Neural progenitor cell (in vitro differentiated cells): ENCODE data around the gene ARHGAP8. TPM values are rescaled to one million over a fixed set of nuclear protein-coding genes. Genes with fewer than 3 reads are reported as not detected.

Source experiments
- DNase-seq: peaks from one replicate; pipeline ENCODE4 v3.0.0-alpha.2; 2016; ENCODE audit warnings: low spot score
- H2AFZ ChIP-seq: fragments of 200-600 bp; sonication (generic); replicated peaks from 2 replicates; pipeline ENCODE4 v1.6.1; 2016; ENCODE audit warnings: antibody characterized with exemption
- H3F3A ChIP-seq: fragments of 200-600 bp; sonication (generic); 2 replicates; pipeline ENCODE4 v1.6.1; 2016; ENCODE audit warnings: antibody characterized with exemption, low read depth
- H3K27ac ChIP-seq: fragments of 200-600 bp; sonication (generic); 2 replicates; pipeline ENCODE4 v1.5.1; 2016; ENCODE audit warnings: mild to moderate bottlenecking
- H3K27me3 ChIP-seq: fragments of 200-600 bp; sonication (generic); 2 replicates; pipeline ENCODE4 v1.6.1; 2016; ENCODE audit warnings: mild to moderate bottlenecking, moderate library complexity
- H3K36me3 ChIP-seq: fragments of 200-600 bp; sonication (generic); 2 replicates; pipeline ENCODE4 v1.5.1; 2016
- H3K4me1 ChIP-seq: fragments of 200-600 bp; sonication (generic); 2 replicates; pipeline ENCODE4 v1.6.1; 2016; ENCODE audit warnings: mixed run types
- H3K4me2 ChIP-seq: fragments of 200-600 bp; sonication (generic); 2 replicates; pipeline ENCODE4 v1.6.1; 2016
- H3K4me3 ChIP-seq: fragments of 200-600 bp; sonication (generic); 2 replicates; pipeline ENCODE4 v1.5.1; 2016
- H3K79me2 ChIP-seq: fragments of 200-600 bp; sonication (generic); 2 replicates; pipeline ENCODE4 v1.6.1; 2016; ENCODE audit warnings: low read depth
- H3K9ac ChIP-seq: fragments of 200-600 bp; sonication (generic); 2 replicates; pipeline ENCODE4 v1.6.1; 2016
- H3K9me3 ChIP-seq: fragments of 200-600 bp; sonication (generic); 2 replicates; pipeline ENCODE4 v1.5.1; 2016; ENCODE audit warnings: low read depth
- H4K20me1 ChIP-seq: fragments of 200-600 bp; sonication (generic); 2 replicates; pipeline ENCODE4 v1.6.1; 2016; ENCODE audit warnings: low read depth
- H3K27ac Mint-ChIP-seq: 3 replicates; pipeline ENCODE4 v1.8.0; 2021; ENCODE audit warnings: mixed read lengths
- H3K27me3 Mint-ChIP-seq: 2 replicates; pipeline ENCODE4 v1.8.0; 2022; ENCODE audit warnings: low read depth, mild to moderate bottlenecking, inconsistent platforms, moderate library complexity, mixed read lengths; ENCODE audit not compliant: insufficient read depth
- H3K36me3 Mint-ChIP-seq: 3 replicates; pipeline ENCODE4 v1.8.0; 2021; ENCODE audit warnings: mixed read lengths
- H3K4me1 Mint-ChIP-seq: 3 replicates; pipeline ENCODE4 v1.8.0; 2021; ENCODE audit warnings: mixed read lengths
- H3K4me3 Mint-ChIP-seq: 3 replicates; pipeline ENCODE4 v1.8.0; 2021; ENCODE audit warnings: mild to moderate bottlenecking, moderate library complexity, mixed read lengths
- H3K9me3 Mint-ChIP-seq: 3 replicates; pipeline ENCODE4 v1.8.0; 2020; ENCODE audit warnings: mixed read lengths
- EZH2 ChIP-seq: fragments of 200-600 bp; sonication (generic); IDR thresholded peaks from 2 replicates; pipeline ENCODE4 v1.6.1; 2017; ENCODE audit warnings: antibody characterized with exemption, mild to moderate bottlenecking, moderate library complexity
- EZH2phosphoT487 ChIP-seq: fragments of 200-600 bp; sonication (generic); IDR thresholded peaks from 2 replicates; pipeline ENCODE4 v1.6.1; 2017; ENCODE audit warnings: antibody characterized with exemption
- total RNA-seq: library from RNA; depleted of rRNA; stranded (reverse); fragments of >200 nt; gene quantifications from 2 replicates; pipeline ENCODE4 v1.2.3, GENCODE V29; 2015; ENCODE audit warnings: low replicate concordance
- TF ChIP-seq, protein P1 (sequence below): fragments of 200-600 bp; sonication (generic); IDR thresholded peaks from 2 replicates; pipeline ENCODE4 v1.5.1; 2017; ENCODE audit warnings: antibody characterized with exemption, mild to moderate bottlenecking

Gene ARHGAP8
- total RNA-seq, 1 donor from 2014 or later: 3.0 TPM

DNA sequence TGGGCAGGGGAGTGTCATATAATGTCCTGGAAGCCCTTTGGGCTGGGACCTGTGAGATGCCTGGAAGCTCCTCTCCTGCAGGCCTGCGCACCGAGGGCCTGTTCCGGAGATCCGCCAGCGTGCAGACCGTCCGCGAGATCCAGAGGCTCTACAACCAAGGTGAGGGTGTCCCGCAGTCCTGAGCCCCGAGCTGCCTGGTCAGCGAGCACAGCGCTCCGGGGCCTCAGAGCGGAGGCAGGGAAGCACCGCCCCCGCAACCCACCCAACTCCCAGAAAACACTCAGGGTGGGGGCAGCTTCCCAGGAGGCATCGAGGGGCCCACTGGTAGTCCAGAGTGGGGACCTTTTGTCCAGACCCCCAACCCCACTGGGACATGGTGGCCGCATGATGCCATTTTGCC, 95.5 kb downstream of the ARHGAP8 start:
- Mint-ChIP-seq H3K4me1 (peaks cover 7% of the 10 kb centered on the region), H3K36me3 (peaks cover 2% of the 10 kb centered on the region), H3K9me3 (peaks cover 9% of the 10 kb centered on the region), H3K4me3 (no peak overlapping the region), H3K27me3 (peaks cover 5% of the 10 kb centered on the region), H3K27ac (no peak overlapping the region)
- no peak overlapping the region for H3K4me2 ChIP-seq
- no peaks in the 10 kb centered on the region for H3K36me3 ChIP-seq
- H3K4me1 ChIP-seq: no peaks in the 10 kb centered on the region
- H3K4me3 ChIP-seq: no peak overlapping the region
- no peaks in the 10 kb centered on the region for H4K20me1 ChIP-seq
- TF ChIP-seq EZH2: no peak
- TF ChIP-seq, protein P1, sequence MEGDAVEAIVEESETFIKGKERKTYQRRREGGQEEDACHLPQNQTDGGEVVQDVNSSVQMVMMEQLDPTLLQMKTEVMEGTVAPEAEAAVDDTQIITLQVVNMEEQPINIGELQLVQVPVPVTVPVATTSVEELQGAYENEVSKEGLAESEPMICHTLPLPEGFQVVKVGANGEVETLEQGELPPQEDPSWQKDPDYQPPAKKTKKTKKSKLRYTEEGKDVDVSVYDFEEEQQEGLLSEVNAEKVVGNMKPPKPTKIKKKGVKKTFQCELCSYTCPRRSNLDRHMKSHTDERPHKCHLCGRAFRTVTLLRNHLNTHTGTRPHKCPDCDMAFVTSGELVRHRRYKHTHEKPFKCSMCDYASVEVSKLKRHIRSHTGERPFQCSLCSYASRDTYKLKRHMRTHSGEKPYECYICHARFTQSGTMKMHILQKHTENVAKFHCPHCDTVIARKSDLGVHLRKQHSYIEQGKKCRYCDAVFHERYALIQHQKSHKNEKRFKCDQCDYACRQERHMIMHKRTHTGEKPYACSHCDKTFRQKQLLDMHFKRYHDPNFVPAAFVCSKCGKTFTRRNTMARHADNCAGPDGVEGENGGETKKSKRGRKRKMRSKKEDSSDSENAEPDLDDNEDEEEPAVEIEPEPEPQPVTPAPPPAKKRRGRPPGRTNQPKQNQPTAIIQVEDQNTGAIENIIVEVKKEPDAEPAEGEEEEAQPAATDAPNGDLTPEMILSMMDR: no peak
- TF ChIP-seq EZH2phosphoT487: no peak
- H2AFZ ChIP-seq: no peak overlapping the region
- H3F3A ChIP-seq: no peaks in the 10 kb centered on the region
- no peak overlapping the region for H3K27ac ChIP-seq
- H3K9me3 ChIP-seq: no peaks in the 10 kb centered on the region
- H3K79me2 ChIP-seq: no peaks in the 10 kb centered on the region
- no peak for DNase-seq
- no peaks in the 10 kb centered on the region for H3K27me3 ChIP-seq
- H3K9ac ChIP-seq: no peak overlapping the region

DNA sequence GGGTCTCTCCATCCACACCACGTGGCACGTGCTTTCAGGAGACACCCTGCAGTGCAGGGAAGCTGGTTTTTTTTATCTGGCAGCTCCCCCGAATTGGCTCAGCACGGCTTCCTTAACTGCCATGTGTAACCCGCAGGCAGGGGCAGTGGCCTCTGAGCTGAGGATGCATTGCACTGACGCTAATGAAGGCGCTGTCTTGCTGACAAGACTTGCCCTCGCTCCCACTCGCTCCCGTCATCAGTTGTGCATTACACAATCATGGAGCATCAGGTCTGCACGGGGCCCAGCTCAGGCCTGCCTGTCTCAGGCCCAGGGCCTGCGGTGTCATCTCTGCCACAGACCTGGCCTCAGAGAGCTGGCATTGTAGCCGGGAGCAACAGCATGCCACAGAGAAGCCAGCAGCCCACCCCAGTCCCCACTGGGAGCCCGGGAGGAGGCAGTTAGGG, 95.9 kb downstream of the ARHGAP8 start:
- Histone ChIP-seq H3K4me1 (no peaks in the 10 kb centered on the region), H3K79me2 (no peaks in the 10 kb centered on the region), H3K36me3 (no peaks in the 10 kb centered on the region), H3K27ac (no peak overlapping the region), H3K9me3 (no peaks in the 10 kb centered on the region), H3F3A (no peaks in the 10 kb centered on the region), H2AFZ (no peak overlapping the region), H3K4me2 (no peak overlapping the region), H3K27me3 (no peaks in the 10 kb centered on the region), H3K9ac (no peak overlapping the region), H3K4me3 (no peak overlapping the region), H4K20me1 (no peaks in the 10 kb centered on the region)
- H3K9me3 Mint-ChIP-seq: peaks cover 9% of the 10 kb centered on the region
- H3K4me1 Mint-ChIP-seq: peaks cover 7% of the 10 kb centered on the region
- TF ChIP-seq, protein P1: no peak
- TF ChIP-seq EZH2 (no peak), EZH2phosphoT487 (no peak)
- H3K27ac Mint-ChIP-seq: no peak overlapping the region
- DNase-seq: no peak
- H3K4me3 Mint-ChIP-seq: no peak overlapping the region
- peaks cover 5% of the 10 kb centered on the region for H3K27me3 Mint-ChIP-seq
- H3K36me3 Mint-ChIP-seq: peaks cover 2% of the 10 kb centered on the region

DNA sequence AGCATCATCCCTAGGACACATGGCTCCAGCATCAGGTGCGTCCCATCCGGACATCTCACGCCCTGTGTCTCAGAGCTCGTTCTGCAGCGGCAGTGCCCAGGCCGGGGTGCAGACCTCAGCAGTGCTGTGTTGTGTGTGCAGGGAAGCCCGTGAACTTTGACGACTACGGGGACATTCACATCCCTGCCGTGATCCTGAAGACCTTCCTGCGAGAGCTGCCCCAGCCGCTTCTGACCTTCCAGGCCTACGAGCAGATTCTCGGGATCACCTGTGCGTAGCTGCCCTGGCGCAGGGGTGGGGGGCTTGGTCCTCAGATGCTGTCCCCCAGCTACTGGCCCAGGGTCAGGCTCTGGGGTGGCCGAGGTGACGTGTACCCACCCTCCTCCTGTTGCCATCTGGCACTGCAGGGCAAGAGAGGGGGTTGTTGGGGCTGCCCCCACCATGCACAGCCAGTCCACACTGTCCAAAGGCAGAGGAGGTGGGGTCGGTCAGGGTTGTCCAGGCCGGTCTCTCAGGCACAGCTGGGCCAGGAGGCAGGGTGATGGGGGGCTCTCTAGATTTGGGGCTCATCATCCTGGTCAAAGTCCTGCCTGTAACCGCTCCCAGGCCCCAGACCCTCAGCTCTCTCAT, 96.5 kb downstream of the ARHGAP8 start:
- DNase-seq: no peak
- H3K36me3 Mint-ChIP-seq: peaks cover 2% of the 10 kb centered on the region
- H3K79me2 ChIP-seq: no peaks in the 10 kb centered on the region
- no peak overlapping the region for H3K4me3 ChIP-seq
- no peak for TF ChIP-seq EZH2
- TF ChIP-seq, protein P1: no peak
- TF ChIP-seq EZH2phosphoT487: no peak
- H4K20me1 ChIP-seq: no peaks in the 10 kb centered on the region
- no peak overlapping the region for H3K9ac ChIP-seq
- H3K4me3 Mint-ChIP-seq: no peak overlapping the region
- no peaks in the 10 kb centered on the region for H3K4me1 ChIP-seq
- no peaks in the 10 kb centered on the region for H3F3A ChIP-seq
- no peaks in the 10 kb centered on the region for H3K36me3 ChIP-seq
- no peaks in the 10 kb centered on the region for H3K9me3 ChIP-seq
- no peaks in the 10 kb centered on the region for H3K27me3 ChIP-seq
- H3K27ac ChIP-seq: no peak overlapping the region
- H3K27ac Mint-ChIP-seq: no peak overlapping the region
- no peak overlapping the region for H2AFZ ChIP-seq
- peaks cover 5% of the 10 kb centered on the region for H3K27me3 Mint-ChIP-seq
- no peak overlapping the region for H3K4me2 ChIP-seq
- peaks cover 9% of the 10 kb centered on the region for H3K9me3 Mint-ChIP-seq
- H3K4me1 Mint-ChIP-seq: peaks cover 7% of the 10 kb centered on the region
